AG10803 (cell line): Measurements from ENCODE around the gene TRDMT1.

Experiments used
- DNase-seq: peaks from one replicate; pipeline ENCODE4 v3.0.0; 2010; ENCODE audit warnings: low read depth
- H3K4me3 ChIP-seq: 2 replicates; pipeline ENCODE4 v1.5.1; 2011; ENCODE audit warnings: mild to moderate bottlenecking, low read length, control low read depth
- CTCF ChIP-seq: conservative IDR thresholded peaks from 2 replicates; pipeline ENCODE4 v1.5.1; 2011; ENCODE audit warnings: mild to moderate bottlenecking, low read length, control low read depth, inconsistent platforms

TRDMT1 gene

GRCh38 chr10:17210361-17210760, 8.9 kb upstream of the TRDMT1 start:
- no peak overlapping the region; the same call in 1 of the 2 replicates for H3K4me3 ChIP-seq
- DNase-seq = peak; percentile 67
- no peak for TF ChIP-seq CTCF

GRCh38 chr10:17209881-17210280, 8.4 kb upstream of the TRDMT1 start:
- peak; percentile 50 for DNase-seq
- no peak for TF ChIP-seq CTCF
- H3K4me3 ChIP-seq = no peak overlapping the region

GRCh38 chr10:17209302-17209701, 7.8 kb upstream of the TRDMT1 start:
- no peak for DNase-seq
- no peak overlapping the region for H3K4me3 ChIP-seq
- no peak for TF ChIP-seq CTCF

GRCh38 chr10:17208476-17208875, 7.0 kb upstream of the TRDMT1 start:
- no peak for DNase-seq
- no peak overlapping the region for H3K4me3 ChIP-seq
- TF ChIP-seq CTCF = no peak

GRCh38 chr10:17206210-17206709, 4.8 kb upstream of the TRDMT1 start:
- no peak for TF ChIP-seq CTCF
- no peak overlapping the region; the same call in 1 of the 2 replicates for H3K4me3 ChIP-seq
- DNase-seq = peak; percentile 81

- no peak for DNase-seq
- TF ChIP-seq CTCF = no peak
- H3K4me3 ChIP-seq = no peak overlapping the region
Measured at GRCh38 chr10:17203416-17203815, 1.9 kb upstream of the TRDMT1 start.

GRCh38 chr10:17202999-17203398, 1.5 kb upstream of the TRDMT1 start:
- no peak for DNase-seq
- TF ChIP-seq CTCF = no peak
- H3K4me3 ChIP-seq = no peak overlapping the region
